Panc1 (cell line): Measurements from ENCODE around the gene HAUS5. TPM values are rescaled to one million over a fixed set of nuclear protein-coding genes. Genes with fewer than 3 reads are reported as not detected.

ENCODE experiments used
- ATAC-seq: fragments of 200-7000 bp; cut with Tn5 transposase; 2 replicates; pipeline ENCODE4 v1.9.1; 2020; ENCODE audit warnings: mild to moderate bottlenecking, moderate library complexity
- BruUV-seq: library from RNA; stranded (reverse); fragments of 400-500 nt; replicated peaks from 2 replicates; lab custom pipeline; 2021; lab: Mats Ljungman, UMichigan
- CTCF ChIA-PET: fragments of 300-600 bp; sonication (Branson Sonifier 250); formaldehyde crosslinking; loops from one replicate; lab custom pipeline; 2022; ENCODE audit warnings: antibody characterized with exemption; lab: Charles Lee
- POLR2A ChIA-PET: fragments of 300-600 bp; sonication (Branson Sonifier 250); formaldehyde crosslinking; loops from one replicate; lab custom pipeline; 2022; ENCODE audit warnings: antibody characterized with exemption; lab: Charles Lee
- DNase-seq: peaks from one replicate; pipeline ENCODE4 v3.0.0-alpha.2; 2010; ENCODE audit warnings: low read depth, low spot score
- H3K27ac ChIP-seq: 2 replicates; pipeline ENCODE4 v1.5.1; 2011; ENCODE audit warnings: mild to moderate bottlenecking, low read length, inconsistent platforms
- H3K27me3 ChIP-seq: fragments of 200-500 bp; sonication (Bioruptor generic); 2 replicates; pipeline ENCODE4 v1.6.0; 2014; ENCODE audit warnings: low read length, inconsistent platforms; ENCODE audit not compliant: control insufficient read depth, insufficient read depth
- H3K36me3 ChIP-seq: fragments of 200-500 bp; sonication (Bioruptor generic); 2 replicates; pipeline ENCODE4 v1.5.1; 2014; ENCODE audit warnings: inconsistent platforms, mild to moderate bottlenecking, low read length, moderate library complexity; ENCODE audit not compliant: control insufficient read depth, insufficient read depth
- H3K4me1 ChIP-seq: 2 replicates; pipeline ENCODE4 v1.5.1; 2011; ENCODE audit warnings: inconsistent platforms, mild to moderate bottlenecking, low read length, moderate library complexity; ENCODE audit not compliant: control insufficient read depth, insufficient read depth
- H3K4me3 ChIP-seq, 2 experiments: 2 replicates each; pipeline ENCODE4 v1.5.1; 2011 to 2012; ENCODE audit warnings: low read depth in 2 of 2, low read length in 2 of 2, mild to moderate bottlenecking in 2 of 2, inconsistent platforms in 1 of 2, moderate library complexity in 1 of 2
- H3K9me3 ChIP-seq: fragments of 200-500 bp; sonication (Bioruptor generic); 2 replicates; pipeline ENCODE4 v1.5.1; 2014; ENCODE audit warnings: low read depth, mild to moderate bottlenecking, inconsistent platforms, low read length, moderate library complexity; ENCODE audit not compliant: control insufficient read depth, insufficient read depth
- POLR2AphosphoS5 ChIP-seq: IDR thresholded peaks from 2 replicates; pipeline ENCODE4 v1.6.1; 2012; ENCODE audit warnings: mild to moderate bottlenecking, low read depth, low read length, moderate library complexity
- SIN3A ChIP-seq: IDR thresholded peaks from 2 replicates; pipeline ENCODE4 v1.6.1; 2012; ENCODE audit warnings: low read depth, mild to moderate bottlenecking, low read length, moderate library complexity, borderline replicate concordance; ENCODE audit not compliant: insufficient read depth
- TCF7L2 ChIP-seq: IDR thresholded peaks from 2 replicates; pipeline ENCODE4 v1.6.1; 2011; ENCODE audit warnings: mild to moderate bottlenecking, low read depth, low read length, inconsistent platforms
- in situ Hi-C: cut with HindIII; loops from 2 replicates; pipeline ENCODE4 v1.10.0; 2016; ENCODE audit warnings: low sequenced_read_pairs, low pct_unique_long_range_greater_than_20kb
- intact Hi-C: fragments of 100-400 bp; cut with micrococcal nuclease; formaldehyde crosslinking; loops from one replicate; pipeline ENCODE4 v1.10.0; 2022; ENCODE audit not compliant: unreplicated experiment
- total RNA-seq: library from RNA; stranded (reverse); gene quantifications from one replicate; pipeline ENCODE4 v1.2.1, GENCODE V29; 2021; ENCODE audit not compliant: unreplicated experiment
- TF ChIP-seq, protein P1 (sequence below): fragments of 450-650 bp; IDR thresholded peaks from 2 replicates; pipeline ENCODE4 v1.5.1; 2017; ENCODE audit warnings: mild to moderate bottlenecking
- TF ChIP-seq, protein P2 (sequence below), 2 experiments: IDR thresholded peaks; 2 replicates each; pipeline ENCODE4 v1.6.1; 2011 to 2012; ENCODE audit warnings: low read depth in 2 of 2, control low read depth in 1 of 2, low read length in 1 of 2, mild to moderate bottlenecking in 1 of 2, moderate library complexity in 1 of 2; ENCODE audit not compliant: insufficient read depth in 1 of 2

HAUS5 gene
- total RNA-seq, 1 experiment from 2014 or later: 23.2 TPM

DNA sequence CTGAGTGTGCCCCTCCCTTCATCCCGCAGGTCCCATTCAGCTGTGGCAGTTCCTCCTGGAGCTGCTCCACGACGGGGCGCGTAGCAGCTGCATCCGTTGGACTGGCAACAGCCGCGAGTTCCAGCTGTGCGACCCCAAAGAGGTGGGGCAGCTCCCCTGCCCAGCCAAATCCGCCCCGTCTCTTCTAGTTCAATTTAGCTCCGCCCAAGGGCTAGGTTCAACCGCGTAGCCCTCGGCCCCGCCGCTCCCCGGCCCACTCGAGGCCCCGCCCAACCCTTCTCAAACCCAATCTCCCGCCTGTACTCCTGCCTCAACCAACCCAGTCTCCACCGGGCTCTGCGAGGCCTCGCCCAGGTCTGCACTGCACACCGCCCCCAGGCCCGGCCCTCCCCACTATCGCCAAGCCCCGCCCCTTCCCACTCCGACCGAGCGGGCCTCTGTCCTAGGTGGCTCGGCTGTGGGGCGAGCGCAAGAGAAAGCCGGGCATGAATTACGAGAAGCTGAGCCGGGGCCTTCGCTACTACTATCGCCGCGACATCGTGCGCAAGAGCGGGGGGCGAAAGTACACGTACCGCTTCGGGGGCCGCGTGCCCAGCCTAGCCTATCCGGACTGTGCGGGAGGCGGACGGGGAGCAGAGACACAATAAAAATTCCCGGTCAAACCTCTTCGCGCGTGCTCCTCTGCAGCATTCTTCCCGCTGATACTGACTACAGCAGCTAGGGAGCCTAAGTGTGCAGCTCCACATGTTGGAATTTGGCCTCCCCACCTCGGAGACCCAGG, 31.9 kb downstream of the HAUS5 start:
- intact Hi-C loops: no loop called here
- Histone ChIP-seq H3K36me3 (peaks cover 7% of the 10 kb centered on the region; the same call in 1 of the 2 replicates), H3K4me3 (peak overlapping the region; percentile 69 to 79), H3K9me3 (no peaks in the 10 kb centered on the region), H3K27ac (peak overlapping the region; percentile 87), H3K27me3 (no peaks in the 10 kb centered on the region), H3K4me1 (peaks cover 21% of the 10 kb centered on the region)
- in situ Hi-C loops: no loop called here
- BruUV-seq: no TSS peak
- TF ChIP-seq POLR2AphosphoS5 (0 out of 2 replicates have a peak, but pooled peaks have one; percentile 23), TCF7L2 (no peak), SIN3A (0 out of 2 replicates have a peak, but pooled peaks have one; percentile 43)
- TF ChIP-seq, protein P1, sequence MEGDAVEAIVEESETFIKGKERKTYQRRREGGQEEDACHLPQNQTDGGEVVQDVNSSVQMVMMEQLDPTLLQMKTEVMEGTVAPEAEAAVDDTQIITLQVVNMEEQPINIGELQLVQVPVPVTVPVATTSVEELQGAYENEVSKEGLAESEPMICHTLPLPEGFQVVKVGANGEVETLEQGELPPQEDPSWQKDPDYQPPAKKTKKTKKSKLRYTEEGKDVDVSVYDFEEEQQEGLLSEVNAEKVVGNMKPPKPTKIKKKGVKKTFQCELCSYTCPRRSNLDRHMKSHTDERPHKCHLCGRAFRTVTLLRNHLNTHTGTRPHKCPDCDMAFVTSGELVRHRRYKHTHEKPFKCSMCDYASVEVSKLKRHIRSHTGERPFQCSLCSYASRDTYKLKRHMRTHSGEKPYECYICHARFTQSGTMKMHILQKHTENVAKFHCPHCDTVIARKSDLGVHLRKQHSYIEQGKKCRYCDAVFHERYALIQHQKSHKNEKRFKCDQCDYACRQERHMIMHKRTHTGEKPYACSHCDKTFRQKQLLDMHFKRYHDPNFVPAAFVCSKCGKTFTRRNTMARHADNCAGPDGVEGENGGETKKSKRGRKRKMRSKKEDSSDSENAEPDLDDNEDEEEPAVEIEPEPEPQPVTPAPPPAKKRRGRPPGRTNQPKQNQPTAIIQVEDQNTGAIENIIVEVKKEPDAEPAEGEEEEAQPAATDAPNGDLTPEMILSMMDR: no peak
- TF ChIP-seq, protein P2, sequence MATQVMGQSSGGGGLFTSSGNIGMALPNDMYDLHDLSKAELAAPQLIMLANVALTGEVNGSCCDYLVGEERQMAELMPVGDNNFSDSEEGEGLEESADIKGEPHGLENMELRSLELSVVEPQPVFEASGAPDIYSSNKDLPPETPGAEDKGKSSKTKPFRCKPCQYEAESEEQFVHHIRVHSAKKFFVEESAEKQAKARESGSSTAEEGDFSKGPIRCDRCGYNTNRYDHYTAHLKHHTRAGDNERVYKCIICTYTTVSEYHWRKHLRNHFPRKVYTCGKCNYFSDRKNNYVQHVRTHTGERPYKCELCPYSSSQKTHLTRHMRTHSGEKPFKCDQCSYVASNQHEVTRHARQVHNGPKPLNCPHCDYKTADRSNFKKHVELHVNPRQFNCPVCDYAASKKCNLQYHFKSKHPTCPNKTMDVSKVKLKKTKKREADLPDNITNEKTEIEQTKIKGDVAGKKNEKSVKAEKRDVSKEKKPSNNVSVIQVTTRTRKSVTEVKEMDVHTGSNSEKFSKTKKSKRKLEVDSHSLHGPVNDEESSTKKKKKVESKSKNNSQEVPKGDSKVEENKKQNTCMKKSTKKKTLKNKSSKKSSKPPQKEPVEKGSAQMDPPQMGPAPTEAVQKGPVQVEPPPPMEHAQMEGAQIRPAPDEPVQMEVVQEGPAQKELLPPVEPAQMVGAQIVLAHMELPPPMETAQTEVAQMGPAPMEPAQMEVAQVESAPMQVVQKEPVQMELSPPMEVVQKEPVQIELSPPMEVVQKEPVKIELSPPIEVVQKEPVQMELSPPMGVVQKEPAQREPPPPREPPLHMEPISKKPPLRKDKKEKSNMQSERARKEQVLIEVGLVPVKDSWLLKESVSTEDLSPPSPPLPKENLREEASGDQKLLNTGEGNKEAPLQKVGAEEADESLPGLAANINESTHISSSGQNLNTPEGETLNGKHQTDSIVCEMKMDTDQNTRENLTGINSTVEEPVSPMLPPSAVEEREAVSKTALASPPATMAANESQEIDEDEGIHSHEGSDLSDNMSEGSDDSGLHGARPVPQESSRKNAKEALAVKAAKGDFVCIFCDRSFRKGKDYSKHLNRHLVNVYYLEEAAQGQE (IDR thresholded peaks at IDR 0.05; ENCODE audit: insufficient read depth in 1 of 2, low read depth in 2 of 2, low read length in 1 of 2): peak; percentile 68 to 73
- CTCF ChIA-PET: interaction anchor here (1.7 to 1.8 kb wide), 2 partner anchors 87 to 96 kb away, joined by 4 read pairs; no protein-coding TSS in a partner anchor
- peak; percentile 77 for DNase-seq
- POLR2A ChIA-PET: interaction anchor here (0.6 kb wide), 2 partner anchors 39 to 1102 kb away, joined by 5 to 6 read pairs; no protein-coding TSS in a partner anchor
- peak; percentile 88 for ATAC-seq

DNA sequence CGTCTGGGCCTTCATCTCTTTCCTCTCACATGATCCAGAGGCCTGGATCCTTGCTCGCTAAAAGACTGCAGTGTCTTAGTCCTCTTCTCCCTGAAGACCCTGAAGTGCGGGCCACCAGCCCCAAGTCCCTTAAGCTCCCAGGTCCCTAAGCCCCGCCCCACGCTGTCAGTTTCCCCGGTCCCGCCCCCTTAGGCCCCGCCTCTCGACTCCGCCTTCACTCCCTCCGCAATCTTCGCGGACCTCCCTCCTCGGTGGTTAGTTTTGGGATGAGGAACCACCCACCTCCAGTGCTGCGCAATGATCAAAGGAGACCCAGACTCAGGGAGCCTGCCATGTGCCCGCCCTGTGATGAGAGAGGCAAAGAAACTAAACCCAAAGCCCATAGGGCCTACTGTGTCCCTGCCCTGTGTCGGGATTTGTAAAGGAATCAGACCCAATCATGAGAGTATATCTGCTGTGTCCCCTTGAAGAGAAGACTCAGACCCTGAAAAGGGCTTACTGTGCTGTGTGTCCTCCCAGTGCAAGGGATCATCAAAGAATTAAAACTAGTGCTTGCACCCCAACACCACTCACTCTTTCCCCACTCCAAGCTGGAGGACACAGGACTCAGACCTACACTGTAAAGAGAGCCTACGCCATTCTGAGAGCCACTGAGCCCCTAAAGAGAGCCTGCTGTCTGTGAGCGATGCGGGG, 32.6 kb downstream of the HAUS5 start:
- in situ Hi-C loops: no loop called here
- ATAC-seq: peak; percentile 38
- TF ChIP-seq TCF7L2: peak; percentile 70; the same call in 1 of the 2 replicates
- no peak for TF ChIP-seq SIN3A
- intact Hi-C loops: no loop called here
- peaks cover 7% of the 10 kb centered on the region; the same call in 1 of the 2 replicates for H3K36me3 ChIP-seq
- BruUV-seq: no TSS peak
- peak overlapping the region; percentile 62 for H3K27ac ChIP-seq
- CTCF ChIA-PET: interaction anchor here (1.7 to 1.8 kb wide), 2 partner anchors 88 to 96 kb away, joined by 4 read pairs; no protein-coding TSS in a partner anchor
- H3K4me3 ChIP-seq: peak overlapping the region; percentile 69 to 79
- peaks cover 21% of the 10 kb centered on the region for H3K4me1 ChIP-seq
- no peaks in the 10 kb centered on the region for H3K27me3 ChIP-seq
- POLR2A ChIA-PET: no interaction called here
- peak; percentile 51 for DNase-seq
- no peaks in the 10 kb centered on the region for H3K9me3 ChIP-seq
